ENCODE results near the gene AMN. TPM values are rescaled to one million over a fixed set of nuclear protein-coding genes. Genes with fewer than 3 reads are reported as not detected.

AMN gene
- total RNA-seq, 1 donor = 0.43 TPM

DNA sequence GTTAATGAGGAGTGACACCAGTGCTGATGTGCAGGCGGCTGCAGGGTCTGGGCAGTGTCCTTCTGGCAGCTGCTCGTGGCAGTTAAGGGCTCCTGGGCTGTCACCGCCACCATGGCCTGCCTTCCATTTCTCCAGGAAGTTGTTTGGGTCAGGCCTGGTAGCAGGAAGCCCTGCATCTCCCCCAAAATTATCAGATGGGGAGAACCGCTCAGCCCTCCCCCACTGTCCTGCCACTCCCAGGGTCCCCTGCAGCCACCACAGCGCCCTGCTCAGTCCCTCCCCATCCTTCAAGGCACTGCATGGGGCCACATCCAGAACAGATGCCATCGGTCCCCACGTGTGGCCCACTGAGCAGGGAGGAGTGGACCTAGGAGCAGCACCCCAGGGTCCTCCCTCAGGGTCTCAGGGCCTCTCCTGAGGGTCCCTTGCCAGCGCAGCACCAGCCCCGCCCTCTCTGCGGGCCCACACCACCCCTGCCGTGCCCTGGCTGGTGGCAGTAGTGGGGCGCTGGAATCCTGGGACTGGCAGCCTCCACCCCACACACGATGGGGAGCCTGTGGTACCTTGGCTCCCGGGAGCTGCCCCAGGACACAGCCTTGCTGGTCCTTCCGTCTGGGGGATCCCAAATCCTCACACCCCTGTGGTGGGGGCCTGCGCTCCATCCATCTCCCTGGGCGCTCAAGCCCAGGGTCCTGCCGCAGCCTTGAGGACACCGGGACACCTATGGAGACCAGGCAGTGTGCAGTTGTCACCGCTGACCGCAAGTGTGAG is 10.3 kb upstream of the AMN start:
- TF ChIP-seq, protein P1, sequence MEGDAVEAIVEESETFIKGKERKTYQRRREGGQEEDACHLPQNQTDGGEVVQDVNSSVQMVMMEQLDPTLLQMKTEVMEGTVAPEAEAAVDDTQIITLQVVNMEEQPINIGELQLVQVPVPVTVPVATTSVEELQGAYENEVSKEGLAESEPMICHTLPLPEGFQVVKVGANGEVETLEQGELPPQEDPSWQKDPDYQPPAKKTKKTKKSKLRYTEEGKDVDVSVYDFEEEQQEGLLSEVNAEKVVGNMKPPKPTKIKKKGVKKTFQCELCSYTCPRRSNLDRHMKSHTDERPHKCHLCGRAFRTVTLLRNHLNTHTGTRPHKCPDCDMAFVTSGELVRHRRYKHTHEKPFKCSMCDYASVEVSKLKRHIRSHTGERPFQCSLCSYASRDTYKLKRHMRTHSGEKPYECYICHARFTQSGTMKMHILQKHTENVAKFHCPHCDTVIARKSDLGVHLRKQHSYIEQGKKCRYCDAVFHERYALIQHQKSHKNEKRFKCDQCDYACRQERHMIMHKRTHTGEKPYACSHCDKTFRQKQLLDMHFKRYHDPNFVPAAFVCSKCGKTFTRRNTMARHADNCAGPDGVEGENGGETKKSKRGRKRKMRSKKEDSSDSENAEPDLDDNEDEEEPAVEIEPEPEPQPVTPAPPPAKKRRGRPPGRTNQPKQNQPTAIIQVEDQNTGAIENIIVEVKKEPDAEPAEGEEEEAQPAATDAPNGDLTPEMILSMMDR (IDR thresholded peaks at IDR 0.05; ENCODE audit: insufficient read depth, low read depth, low read length) = no peak
- no peak for DNase-seq (ENCODE audit: low read depth)
- no peak overlapping the region for H3K4me3 ChIP-seq (ENCODE audit: low read depth, low read length)

DNA sequence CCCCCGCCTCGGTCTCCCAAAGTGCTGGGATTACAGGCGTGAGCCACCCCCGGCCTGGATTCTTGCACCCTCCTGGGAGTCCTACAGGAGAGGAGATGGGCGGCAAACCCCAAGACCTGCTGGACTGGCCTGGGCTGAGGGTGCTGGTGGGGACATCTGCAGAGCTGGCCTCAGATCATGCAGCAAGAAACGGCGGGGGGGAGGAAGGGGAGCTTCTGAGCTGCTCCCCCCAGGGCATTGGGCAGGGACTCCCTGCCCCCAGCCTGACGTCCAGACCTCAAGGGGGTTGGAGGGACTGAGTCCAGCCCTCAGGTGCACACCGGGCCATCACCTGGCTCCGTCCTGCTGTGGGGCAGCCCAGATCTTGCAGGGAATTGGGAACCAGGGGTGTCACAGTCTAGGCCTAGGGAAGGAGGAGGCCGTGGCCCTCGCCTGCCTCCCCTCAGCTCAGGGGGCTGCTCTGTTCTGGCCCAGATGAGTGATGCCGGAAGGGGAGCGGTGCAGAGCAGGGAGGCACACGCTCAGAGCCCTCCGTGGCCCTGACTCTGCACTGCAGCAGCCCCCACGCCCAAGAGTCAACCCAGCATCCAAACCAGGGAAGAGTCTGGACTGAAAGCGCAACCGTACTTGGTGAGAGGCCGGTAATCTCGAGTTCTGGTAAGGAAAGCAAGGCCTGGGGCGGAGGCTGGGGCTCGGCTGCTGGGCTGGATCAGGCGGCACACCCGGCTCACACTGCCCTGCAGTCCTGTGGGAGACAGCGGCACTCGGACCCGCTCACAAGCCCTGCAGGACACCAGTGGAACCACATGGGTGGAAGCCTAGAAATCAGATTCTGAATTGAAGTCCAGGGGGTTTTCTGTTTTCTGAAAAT is 8.9 kb upstream of the AMN start:
- no peak overlapping the region for H3K4me3 ChIP-seq (ENCODE audit: low read depth, low read length)
- TF ChIP-seq, protein P1 (IDR thresholded peaks at IDR 0.05; ENCODE audit: insufficient read depth, low read depth, low read length) = no peak
- no peak for DNase-seq (ENCODE audit: low read depth)

DNA sequence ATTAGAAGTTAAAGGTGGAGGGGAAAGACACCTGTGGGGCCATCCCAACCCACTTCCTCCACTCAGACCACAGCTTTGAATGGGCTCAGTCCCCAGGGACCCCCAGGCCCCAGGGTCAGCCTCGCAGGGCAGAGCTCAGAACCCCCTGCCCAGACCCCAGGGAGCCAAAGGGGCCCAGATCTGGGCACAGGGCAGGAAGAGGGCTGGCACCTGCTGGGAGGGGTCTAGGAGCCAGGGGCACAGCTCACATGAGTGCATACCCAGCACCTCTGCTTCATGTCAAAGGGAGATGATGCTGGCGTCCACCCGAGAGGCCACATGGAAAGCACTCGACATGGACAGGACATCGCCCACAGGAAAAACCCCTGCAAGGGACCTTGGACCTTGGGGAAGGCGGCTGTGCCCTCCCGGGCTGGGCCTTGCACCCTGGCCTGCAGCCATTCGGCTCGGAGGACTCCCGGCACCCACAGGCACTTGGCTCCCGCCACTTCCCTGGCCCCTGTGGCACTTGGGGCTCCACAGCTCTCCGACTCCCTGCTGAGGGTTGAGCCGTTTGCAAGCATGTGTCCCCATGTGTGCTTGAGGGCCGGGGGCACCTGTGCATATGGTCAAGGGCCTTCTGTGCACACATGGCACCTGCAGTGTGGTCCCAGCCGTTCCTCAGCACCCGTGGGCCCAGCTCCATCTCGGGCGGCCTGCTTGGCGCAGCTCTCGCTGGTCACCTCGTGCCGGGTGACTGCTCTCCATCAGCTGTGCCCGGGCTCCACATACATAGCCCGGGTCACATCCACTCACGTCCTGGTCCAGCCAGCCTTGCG is 7.8 kb upstream of the AMN start:
- DNase-seq (ENCODE audit: low read depth) = no peak
- no peak overlapping the region for H3K4me3 ChIP-seq (ENCODE audit: low read depth, low read length)
- TF ChIP-seq, protein P1 (IDR thresholded peaks at IDR 0.05; ENCODE audit: insufficient read depth, low read depth, low read length) = no peak

DNA sequence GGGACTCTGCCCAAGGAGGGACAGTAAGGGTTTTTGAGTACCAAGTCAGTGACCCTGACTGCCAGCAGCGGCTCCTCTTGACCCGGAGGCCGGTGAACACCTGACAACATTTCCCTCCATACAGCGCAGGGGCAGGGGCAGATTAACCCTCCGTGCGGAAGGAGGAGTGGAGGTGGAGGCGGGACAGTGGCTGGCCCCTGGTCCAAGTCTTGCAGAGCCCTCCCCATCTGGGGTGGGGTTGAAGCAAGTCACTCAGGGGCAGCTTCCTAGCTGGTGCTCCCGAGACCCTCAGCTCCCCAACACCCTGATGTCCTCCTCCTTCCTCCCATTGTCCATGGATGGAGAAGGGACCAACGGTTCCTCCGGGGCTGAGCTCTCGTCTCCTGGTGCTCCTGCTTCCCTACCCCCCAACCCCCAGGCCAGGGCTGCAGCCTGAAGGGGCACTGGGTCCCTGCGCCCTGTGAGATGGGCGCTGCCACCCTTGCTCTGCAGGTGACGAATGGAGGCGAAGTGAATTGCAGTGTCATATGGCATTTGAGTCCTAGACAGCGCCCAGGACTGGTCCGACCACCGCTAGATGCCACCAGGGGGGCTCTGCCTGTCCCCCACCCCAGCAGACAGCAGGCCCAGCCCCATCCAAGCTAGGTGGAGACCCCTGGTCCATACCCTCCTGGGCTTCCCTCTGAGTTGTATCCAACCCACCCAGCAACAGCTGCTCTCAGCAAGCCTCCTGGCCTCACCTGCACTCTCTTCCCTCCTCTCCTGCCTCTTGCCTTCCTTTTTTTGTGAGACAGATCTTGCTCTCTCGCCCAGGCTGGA is 7.0 kb upstream of the AMN start:
- TF ChIP-seq, protein P1 (IDR thresholded peaks at IDR 0.05; ENCODE audit: insufficient read depth, low read depth, low read length) = no peak
- DNase-seq (ENCODE audit: low read depth) = no peak
- H3K4me3 ChIP-seq (ENCODE audit: low read depth, low read length) = no peak overlapping the region

DNA sequence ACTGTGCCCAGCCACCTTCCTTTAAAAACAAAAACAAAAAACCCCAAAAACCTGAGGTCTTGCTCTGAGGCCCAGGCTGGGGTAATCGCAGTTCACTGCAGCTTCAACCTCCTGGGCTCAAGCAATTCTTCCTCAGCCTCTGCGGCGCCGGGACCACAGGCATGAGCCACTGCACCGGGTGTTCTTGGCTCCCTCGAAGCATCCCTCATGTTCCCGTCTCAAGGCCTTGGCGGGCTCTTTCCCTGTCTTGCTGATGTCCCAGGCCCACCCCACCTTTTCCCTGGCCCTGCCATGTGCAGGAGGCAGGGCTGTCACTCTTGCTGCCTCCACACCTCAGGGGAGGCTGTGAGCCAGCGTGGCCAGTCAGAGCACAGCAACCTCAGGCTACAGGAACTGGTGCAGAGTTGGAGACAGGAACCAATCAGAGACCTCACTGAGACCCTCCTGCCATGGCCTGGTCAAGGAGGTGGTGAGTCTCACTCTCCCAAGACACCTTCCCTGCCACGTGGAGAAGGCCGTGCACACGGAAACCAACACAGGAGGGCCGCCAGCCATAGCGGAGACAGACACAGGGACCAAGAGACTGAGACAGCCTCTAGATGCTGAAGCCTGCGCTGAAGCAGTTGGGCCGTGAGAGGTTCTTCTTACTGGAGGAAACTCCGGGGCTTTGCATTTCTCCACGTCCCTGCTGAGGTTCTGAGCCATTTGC is 6.0 kb upstream of the AMN start:
- H3K4me3 ChIP-seq (ENCODE audit: low read depth, low read length) = no peak overlapping the region
- no peak for DNase-seq (ENCODE audit: low read depth)
- TF ChIP-seq, protein P1 (IDR thresholded peaks at IDR 0.05; ENCODE audit: insufficient read depth, low read depth, low read length) = no peak
